GM18873 (cell line): Measurements from ENCODE around the gene CKS1B.
A peak's percentile ranks its signal among the peaks of the same experiment; 100 is the strongest.
"Not testable (repeated sequence)": the region's sequence is repeated elsewhere in the genome, so short reads cannot be mapped to it uniquely, and the experiment has no call there.

Source experiments
- ATAC-seq: cut with Tn5 transposase; IDR thresholded peaks from one replicate; pipeline ENCODE4 v1.9.1; 2021; ENCODE audit warnings: mild to moderate bottlenecking, moderate library complexity, moderate number of reproducible peaks; ENCODE audit not compliant: unreplicated experiment, low FRiP score

The CKS1B gene

GRCh38 chr1:154962156-154962749 is 12.2 kb upstream of the CKS1B start:
- no peak for ATAC-seq

DNA sequence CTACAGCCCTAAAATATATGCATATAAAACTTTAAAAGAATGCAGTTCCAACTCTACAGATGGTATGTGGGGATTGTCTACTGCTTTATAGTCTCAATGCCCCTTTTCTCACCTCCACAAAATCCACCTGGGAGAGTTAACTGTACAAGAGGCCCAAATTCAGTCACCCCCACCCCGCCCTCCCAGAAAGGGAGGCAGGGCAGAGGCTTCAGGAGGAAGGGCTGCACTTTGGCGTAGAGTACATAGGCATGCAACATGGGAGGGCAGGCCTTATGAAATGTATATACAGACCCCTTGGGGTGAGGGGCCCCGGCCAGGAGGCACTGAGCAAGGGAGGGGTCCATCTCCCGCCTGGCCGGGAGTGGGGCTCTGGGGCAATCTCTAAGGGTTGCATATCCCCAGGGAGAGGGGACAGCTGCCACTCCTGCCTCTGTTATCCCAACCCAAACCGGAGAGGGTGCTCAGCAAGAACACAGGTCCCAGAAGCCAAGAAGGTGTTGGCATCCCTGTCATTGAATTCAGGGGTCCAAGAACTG is 11.6 kb upstream of the CKS1B start:
- no peak for ATAC-seq

GRCh38 chr1:154963643-154964042 is 10.8 kb upstream of the CKS1B start:
- no peak for ATAC-seq

DNA sequence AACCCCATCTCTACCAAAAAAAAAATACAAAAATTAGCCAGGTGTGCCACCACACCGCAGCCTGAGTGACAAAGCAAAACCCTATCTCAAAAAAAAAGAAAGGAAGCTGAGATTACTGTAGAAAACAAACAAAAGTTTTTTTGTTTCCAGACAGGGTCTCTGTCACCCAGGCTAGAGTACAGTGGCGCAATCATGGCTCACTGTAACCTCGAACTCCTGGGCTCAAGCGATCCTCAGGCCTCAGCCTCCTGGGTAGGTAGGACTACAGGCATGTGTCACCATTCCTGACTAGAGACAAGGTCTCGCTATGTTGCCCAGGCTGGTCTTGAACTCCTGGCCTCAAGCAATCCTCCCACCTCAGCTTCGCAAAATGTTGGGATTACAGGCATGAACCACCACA is 10.1 kb upstream of the CKS1B start:
- no peak for ATAC-seq

DNA sequence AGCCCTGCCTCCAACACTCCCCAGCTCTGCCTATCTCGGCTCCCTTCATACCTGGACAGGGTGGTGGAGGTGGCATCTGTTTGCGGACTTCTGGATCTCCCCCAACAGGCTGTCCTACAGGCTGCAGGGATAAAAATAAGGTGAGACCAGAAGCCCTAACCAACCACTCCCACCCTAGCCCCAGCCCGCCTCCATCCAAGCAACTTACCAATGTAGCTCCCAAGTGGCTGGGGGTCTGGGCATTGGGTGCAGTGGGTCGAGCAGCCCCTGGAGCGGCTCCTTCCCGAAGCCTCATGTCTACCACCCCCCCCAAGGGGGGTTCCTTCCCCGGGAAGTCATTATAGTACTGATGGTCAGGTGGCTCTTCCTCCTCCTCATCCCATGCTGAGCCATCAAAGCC is 8.4 kb upstream of the CKS1B start:
- ATAC-seq, result no peak

GRCh38 chr1:154967331-154967950 is 7.0 kb upstream of the CKS1B start:
- ATAC-seq, result no peak

- no peak for ATAC-seq
Measured at GRCh38 chr1:154968731-154969130, 5.8 kb upstream of the CKS1B start.

DNA sequence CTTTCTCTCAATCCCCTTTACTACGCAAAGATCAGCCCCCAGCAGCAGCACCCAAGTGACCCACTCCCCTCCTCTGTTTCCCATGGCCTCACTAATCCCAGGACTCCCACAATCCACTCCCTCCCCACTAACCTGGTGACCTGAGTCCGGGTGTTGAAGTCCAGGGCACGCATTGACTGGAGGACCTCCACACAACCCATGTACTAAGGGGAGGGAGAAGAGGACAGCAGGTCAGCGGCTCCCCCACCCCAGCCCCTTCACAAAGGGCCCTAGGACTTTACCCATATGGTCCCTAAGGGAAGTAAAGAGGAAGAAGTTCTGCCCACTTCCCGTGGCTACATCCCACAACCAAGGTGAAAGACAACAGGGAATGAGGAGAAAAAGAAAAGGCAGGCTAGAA is 5.2 kb upstream of the CKS1B start:
- ATAC-seq, result no peak

GRCh38 chr1:154969860-154970452 is 4.5 kb upstream of the CKS1B start:
- ATAC-seq, result no peak

DNA sequence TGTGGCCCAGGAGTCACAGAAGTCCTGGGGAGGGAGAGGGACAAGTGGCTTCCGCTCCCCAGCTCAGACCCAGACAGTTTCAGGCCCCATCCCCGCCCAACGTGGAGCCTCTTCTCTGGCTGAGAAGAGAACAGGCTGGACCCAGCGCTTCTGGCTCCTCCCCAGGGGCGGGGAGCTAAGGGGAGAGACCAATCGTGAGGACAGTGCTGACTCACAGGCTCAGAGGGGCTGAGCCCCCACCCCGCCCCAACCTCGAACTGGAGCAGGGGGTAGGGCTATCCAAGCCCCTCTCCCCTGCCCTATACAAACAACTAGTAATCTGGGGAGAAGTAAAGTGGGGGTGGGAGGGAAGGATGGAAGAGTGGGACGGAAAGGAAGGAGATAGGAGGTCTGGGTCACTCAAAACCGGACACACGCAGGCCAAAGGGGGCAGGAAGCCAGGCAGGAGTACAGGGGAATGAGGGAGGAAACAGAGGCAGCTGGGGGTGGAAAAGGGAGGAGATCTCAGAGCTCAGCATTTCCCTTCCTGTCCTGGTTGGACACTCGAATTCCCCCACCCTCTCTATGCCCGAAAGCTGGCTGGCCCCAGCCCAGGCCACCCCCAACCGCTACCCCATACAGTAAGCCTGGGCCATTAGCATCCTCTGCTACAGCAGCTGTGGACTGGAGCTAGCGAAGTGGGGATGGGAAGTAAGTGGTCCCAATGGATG is 3.7 kb upstream of the CKS1B start, which contains the start of gene SHC1:
TSS of gene SHC1 (minus strand) at position 117 of the 710 bp plus-strand sequence. CDS start 221 bp downstream, outside the sequence.
- no peak for ATAC-seq

DNA sequence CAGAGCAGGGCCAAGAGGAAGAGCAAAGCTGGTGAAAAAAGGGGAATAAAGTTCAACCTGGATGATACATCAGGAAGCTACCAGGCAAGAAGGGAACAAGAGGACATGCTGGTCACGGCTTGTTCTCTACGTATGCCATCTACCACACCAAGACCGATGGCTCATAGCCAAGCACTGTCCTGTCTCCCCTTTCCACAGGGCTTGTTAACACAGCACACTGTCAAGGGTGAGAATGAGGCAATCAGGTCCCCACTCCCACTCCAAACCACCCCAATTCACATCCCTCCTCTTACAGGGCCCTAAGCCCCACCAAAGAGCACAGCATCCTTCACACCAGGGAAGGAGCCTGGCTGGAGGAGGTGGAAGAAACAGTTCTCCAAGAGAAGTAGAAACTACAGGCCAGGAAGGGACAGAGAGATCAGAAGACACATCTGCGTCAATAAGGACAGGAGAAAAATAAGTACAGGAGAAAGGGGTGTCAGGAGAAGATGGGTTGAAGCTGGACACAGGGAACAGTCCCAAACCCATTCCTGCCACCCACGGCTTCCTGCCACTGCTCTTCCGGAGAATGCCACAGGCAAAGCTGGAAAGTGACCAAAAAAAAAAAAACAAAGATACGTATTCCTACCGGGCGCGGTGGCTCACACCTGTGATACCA is 3.0 kb upstream of the CKS1B start:
- ATAC-seq, result no peak

DNA sequence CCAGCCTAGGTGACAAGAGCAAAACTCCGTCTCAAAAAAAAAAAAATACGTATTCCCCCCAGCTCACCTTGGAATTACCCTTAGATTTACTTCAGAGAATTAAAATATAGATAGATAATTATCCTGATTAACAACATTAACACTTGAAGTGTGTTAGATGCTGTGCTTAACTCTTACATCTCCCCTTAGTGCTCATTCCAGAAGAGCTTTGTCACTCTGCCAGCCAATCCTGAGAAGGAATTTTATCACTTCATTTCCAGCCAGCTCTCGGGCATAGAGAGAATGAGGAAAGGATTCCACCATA is 2.3 kb upstream of the CKS1B start:
- ATAC-seq, result no peak

DNA sequence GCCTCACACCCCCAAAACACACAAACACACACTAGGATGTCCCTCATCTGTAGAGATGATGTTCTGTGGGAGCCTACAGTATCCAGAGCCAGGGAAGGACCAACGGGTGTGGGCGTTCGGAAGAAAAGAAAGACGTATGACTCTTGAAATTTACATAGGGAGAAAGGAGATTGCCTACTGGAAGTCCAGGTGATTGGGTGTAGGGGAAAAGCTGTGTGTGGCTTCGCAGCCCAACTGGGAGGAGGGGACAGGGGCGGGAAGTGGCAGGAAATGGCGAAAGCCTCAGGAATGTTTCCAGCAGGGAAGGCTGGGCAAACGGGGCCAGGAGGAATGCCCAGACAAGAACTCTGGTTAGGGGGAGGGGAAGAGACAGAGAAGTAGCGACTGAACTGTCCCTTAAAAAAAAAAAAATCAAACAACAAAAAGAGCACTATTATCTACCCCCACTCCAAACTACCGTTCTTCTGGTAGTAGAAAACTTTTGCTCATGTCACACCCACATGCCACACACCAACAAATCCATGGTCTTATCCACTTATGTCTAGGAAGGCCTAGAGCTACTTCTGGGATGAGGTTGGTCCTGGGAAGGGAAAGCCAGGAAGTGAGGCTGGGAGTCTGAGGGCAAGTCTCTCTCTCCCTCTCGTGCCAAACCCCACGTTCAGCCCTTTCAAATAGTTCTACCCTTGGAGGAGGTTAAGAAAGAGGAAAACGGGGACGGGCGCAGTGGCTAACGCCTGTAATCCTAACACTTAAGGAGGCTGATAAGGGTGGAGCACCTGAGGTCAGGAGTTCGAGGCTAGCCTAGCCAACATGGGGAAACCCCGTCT is 1.8 kb upstream of the CKS1B start:
- ATAC-seq, result no peak

DNA sequence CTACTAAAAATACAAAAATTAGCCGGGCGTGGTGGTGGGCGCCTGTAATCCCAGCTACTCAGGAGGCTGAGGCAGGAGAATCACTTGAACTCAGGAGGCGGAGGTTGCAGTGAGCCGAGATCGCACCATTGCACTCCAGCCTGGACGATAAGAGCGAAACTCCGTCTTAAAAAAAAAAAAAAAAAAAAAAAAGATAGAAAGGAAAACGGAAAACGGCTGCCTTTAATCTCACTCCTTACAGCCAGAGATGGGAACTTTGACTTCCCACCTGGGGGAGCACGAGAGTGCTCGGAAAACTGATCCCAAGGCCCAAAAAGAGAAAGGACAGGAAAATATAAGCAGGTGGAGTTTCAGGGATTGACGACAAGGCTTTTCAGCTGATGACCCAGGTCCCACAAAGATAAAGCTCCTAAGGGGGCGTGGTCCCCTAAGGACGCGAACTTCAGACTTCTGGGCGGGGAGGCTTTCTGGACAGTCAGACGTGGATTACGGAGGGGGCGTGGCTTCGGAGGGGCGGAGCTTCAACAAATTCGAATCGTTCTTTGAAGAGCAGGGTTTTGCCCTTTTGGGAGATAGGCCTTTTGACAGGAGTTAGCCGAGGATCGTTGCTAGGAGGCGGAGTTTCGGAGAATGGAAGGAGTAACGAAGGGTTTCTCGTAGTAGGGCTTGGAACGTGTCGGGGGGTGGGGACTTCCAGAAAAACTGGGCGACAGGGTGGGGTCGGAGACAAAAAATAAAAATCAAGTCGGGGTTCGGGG is 958 bp upstream of the CKS1B start:
- no peak for ATAC-seq

- ATAC-seq, result peak; percentile 50
Measured at GRCh38 chr1:154974808-154975408, 427 bp downstream of the CKS1B start.

DNA sequence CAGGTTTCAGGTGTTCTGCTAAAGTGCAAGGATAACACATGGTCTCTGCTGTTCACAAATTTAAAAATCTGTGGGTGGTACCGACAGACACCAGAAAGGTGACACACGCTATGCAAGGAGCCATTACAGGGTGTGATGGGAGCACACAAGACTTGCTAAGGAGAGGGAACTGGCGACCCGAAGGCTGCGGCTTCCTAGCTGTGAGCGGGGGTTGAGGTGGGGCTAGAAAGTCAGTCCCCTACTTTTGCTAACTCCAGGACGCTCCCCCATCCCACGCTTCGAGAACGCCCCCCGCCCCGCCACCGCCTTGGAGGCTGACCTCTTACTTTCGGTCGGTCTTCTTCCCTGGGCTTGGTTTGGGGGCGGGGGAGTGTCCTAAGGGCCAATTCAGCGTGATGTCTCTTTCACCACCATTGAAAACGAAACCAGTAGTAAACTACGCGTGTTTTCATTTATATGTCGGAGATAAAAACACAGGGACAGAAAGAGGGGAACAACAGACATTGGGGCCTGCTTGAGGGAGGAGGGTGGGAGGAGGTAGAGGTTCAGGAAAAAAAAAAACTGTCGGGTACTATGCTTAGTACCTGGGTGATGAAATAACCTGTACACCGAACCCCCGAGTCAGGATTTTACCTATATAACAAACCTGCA is 1.1 kb downstream of the CKS1B start:
- no peak for ATAC-seq

DNA sequence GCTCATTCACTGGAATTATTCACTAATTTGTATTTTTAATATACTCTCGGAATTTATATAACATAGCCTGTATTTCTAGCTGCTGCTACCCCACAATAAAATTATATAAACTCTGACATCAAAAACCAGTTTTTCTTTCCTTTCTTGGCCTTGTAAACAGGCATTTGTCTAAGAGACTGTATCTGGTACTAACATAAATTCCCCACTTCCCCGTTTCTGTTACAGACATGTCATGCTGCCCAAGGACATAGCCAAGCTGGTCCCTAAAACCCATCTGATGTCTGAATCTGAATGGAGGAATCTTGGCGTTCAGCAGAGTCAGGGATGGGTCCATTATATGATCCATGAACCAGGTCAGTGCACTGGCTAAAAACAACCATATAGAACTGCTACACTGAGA is 3.3 kb downstream of the CKS1B start:
- ATAC-seq, result not testable (repeated sequence)

- no peak for ATAC-seq
Measured at GRCh38 chr1:154978360-154978759, 3.9 kb downstream of the CKS1B start.
